Measurements from ENCODE around the gene ACP4.

ACP4 gene

DNA sequence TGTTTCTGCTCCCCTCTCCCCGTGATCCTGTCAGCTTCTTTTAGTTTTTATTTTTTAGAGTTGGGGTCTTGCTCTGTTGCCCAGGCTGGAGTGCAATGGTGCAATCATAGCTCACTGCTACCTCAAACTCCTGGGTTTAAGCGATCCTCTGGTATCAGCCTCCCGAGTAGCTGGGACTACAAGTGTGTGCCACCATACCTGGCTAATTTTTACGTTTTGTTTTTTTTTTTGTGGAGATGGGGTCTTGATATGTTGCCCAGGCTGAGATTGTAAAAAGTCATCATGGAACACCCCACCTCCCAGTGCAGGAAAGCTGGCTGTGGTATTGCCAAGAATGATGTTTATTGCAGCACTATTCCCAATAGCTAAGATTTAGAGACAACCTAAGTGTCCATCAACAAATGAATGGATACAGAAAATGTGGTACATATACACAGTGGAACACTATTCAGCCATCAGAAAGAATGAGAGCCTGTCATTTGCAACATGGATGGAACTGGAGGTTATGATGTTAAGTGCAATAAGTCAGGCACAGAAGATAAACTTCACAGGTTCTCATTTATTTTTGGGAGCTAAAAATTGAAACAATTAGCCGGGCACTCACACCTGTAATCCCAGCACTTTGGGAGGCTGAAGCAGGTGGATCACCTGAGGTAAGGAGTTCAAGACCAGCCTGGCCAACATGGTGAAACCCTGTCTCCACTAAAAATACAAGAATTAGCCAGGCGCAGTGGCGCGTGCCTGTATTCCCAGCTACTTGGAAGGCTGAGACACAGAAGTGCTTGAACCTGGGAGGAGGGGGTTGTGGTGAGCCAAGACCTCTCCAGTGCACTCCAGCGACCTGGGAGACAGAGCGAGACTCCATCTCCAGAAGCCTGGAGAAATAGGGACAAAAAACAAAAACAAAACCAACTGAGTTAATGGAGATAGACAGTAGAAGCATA lies 49.8 kb downstream of the ACP4 start:
- H3K4me3 ChIP-seq (ENCODE audit: low read depth, low read length): no peak overlapping the region

DNA sequence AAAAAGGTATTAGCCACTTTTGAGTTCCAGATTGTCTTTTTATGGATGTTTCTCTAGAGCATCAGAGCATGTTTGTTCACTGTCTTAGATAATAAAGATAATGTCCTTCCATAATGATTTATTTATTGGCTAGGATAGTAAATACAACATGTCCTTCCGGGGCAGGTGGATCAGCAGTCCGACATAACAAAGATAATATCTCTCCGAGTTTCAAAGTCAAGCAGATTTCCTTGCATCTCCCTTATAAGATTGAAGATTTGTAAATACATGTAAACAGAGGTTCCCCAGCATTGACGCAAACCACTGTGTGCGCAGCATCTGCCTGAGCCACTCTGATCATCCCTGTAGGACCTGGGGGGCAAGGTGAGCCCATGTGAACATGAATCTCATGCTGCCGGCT lies 51.9 kb downstream of the ACP4 start:
- no peak overlapping the region for H3K4me3 ChIP-seq (ENCODE audit: low read depth, low read length)

DNA sequence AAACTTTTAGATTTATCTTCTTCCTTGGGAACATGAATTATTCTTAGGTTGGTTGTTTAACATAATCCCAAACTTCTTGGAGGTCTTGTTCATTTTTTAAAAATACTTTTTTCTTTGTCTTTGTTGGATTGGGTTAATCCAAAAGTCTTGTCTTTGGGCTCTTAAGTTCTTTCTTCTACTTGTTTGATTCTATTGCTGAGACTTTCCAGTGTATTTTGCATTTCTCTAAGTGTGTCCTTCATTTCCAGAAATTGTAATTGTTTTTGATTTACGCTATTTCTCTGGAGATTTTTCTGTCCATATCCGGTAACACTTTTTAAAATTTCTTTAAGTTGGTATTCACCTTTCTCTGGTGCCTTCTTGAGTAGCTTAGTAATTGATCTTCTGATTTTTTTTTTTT lies 53.0 kb downstream of the ACP4 start:
- no peak overlapping the region for H3K4me3 ChIP-seq (ENCODE audit: low read depth, low read length)

DNA sequence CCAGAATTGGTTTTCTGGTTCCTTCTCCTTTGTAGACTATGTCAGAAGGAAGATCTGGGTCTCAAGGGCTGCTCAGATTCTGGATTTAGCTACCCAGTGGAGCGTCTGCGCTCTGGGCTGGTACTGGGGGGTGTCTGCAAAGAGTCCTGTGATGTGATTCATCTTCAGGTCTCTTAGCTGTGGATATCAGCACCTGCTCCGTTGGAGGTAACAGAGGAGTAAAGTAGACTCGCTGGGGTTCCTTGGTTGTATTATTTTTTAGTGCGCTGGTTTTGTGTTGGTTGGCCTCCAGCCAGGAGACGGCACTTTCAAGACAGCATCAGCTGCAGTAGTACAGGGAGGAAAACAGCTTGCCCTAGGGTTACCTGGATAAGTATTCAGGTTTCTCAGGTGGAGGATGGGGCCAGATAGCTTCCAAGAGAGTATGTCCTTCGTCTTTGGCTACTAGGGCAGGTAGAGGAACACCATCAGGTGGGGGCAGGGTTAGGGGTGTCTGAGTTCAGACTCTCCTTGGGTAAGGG lies 53.5 kb downstream of the ACP4 start:
- no peak overlapping the region for H3K4me3 ChIP-seq (ENCODE audit: low read depth, low read length)

DNA sequence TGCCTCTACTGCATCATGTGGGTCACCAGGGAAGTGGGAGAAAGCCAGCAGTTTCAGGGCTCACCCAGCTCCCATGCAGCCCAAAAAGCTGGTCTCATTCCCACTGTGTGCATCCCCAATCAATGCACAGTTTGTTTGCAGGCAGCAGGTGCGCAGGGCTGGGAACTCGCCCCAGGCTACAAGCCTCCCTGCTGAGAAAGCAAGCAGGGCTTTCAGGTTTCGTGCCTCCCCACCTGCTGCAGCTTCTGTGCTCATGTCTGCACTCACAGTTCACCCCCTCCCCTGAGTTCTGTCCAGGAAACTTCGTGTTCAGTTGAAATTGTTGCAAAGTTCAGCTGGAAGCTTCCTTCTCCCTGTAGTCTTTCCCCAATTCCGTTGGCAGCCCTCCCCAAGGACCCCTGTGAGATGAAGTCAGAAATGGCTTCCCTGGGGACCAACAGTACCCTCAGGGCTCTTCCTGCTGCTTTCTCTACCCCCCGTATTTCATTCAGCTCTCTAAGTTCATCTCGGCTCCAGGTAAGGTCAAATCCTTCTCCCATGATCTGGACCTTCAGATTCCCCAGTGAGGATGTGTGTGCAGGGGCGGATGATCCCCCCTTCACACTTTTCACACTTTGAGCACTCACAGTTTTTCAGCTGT lies 54.2 kb downstream of the ACP4 start:
- H3K4me3 ChIP-seq (ENCODE audit: low read depth, low read length): no peak overlapping the region

All from iPS-11a (cell line).